H1 (cell line): ENCODE data around the gene CHST11. TPM values are rescaled to one million over a fixed set of nuclear protein-coding genes. Genes with fewer than 3 reads are reported as not detected.

ENCODE experiments used
- CTCF ChIA-PET: fragments of 300-600 bp; sonication (Branson Sonifier 250); formaldehyde crosslinking; loops from one replicate; lab custom pipeline; 2021; ENCODE audit not compliant: partially characterized antibody; lab: Charles Lee
- POLR2A ChIA-PET: fragments of 300-600 bp; sonication (Branson Sonifier 250); formaldehyde crosslinking; loops from one replicate; lab custom pipeline; 2021; ENCODE audit warnings: inconsistent platforms; ENCODE audit not compliant: partially characterized antibody; lab: Charles Lee
- DNase-seq, 2 experiments: peaks; one replicate each; pipeline versions ENCODE4 v3.0.0 to v3.0.0-alpha.2; 2010 to 2022; ENCODE audit warnings: low spot score in 2 of 2, low read depth in 1 of 2, mixed read lengths in 1 of 2
- FAIRE-seq: peaks from 2 replicates; lab custom pipeline; 2011; peaks lifted over from hg19 to GRCh38; lab: Jason Lieb, UNC
- H2AFZ ChIP-seq: 2 replicates; pipeline ENCODE4 v1.8.1; 2012; ENCODE audit warnings: low read length, inconsistent platforms
- H2AK5ac ChIP-seq: 2 replicates; pipeline ENCODE4 v1.6.1; 2013; ENCODE audit warnings: low read depth, low read length
- H2BK120ac ChIP-seq: replicated peaks from 2 replicates; pipeline ENCODE3; 2013; ENCODE audit warnings: low read depth, low read length, inconsistent platforms
- H2BK12ac ChIP-seq: 2 replicates; pipeline ENCODE4 v1.6.1; 2013; ENCODE audit warnings: low read depth, low read length
- H2BK15ac ChIP-seq: 2 replicates; pipeline ENCODE4 v1.6.1; 2013; ENCODE audit warnings: low read length
- H2BK20ac ChIP-seq: 2 replicates; pipeline ENCODE4 v1.6.1; 2013; ENCODE audit warnings: low read length
- H2BK5ac ChIP-seq: 2 replicates; pipeline ENCODE4 v1.6.1; 2013; ENCODE audit warnings: low read depth, low read length
- H3K14ac ChIP-seq: 2 replicates; pipeline ENCODE4 v1.6.1; 2013; ENCODE audit warnings: inconsistent platforms; ENCODE audit not compliant: insufficient read length
- H3K18ac ChIP-seq: 2 replicates; pipeline ENCODE4 v1.6.1; 2013; ENCODE audit warnings: low read length; ENCODE audit errors: extremely low read depth
- H3K23ac ChIP-seq: 2 replicates; pipeline ENCODE4 v1.6.1; 2013; ENCODE audit warnings: inconsistent platforms; ENCODE audit not compliant: insufficient read length
- H3K23me2 ChIP-seq: 2 replicates; pipeline ENCODE4 v1.6.1; 2013; ENCODE audit warnings: low read depth, low read length
- H3K27ac ChIP-seq: 2 replicates; pipeline ENCODE4 v1.6.1; 2011; ENCODE audit warnings: low read depth, low read length, inconsistent platforms
- H3K27me3 ChIP-seq, 4 experiments: replicated peaks in 1 of 4; 1 replicate in 1 of 4; 2 replicates in 3 of 4; pipeline versions ENCODE4 v1.6.1 to v1.8.1; 2011 to 2013; ENCODE audit warnings: low read length in 3 of 4, mild to moderate bottlenecking in 3 of 4, inconsistent platforms in 2 of 4, mixed read lengths in 2 of 4, moderate library complexity in 1 of 4; ENCODE audit not compliant: control insufficient read depth in 3 of 4, insufficient read depth in 3 of 4; ENCODE audit errors: extremely low read depth in 1 of 4
- H3K36me3 ChIP-seq, 4 experiments: 2 replicates each; pipeline versions ENCODE4 v1.6.1 to v1.8.1; 2011 to 2013; ENCODE audit warnings: mild to moderate bottlenecking in 4 of 4, low read length in 3 of 4, moderate library complexity in 2 of 4, control low read depth in 1 of 4, inconsistent platforms in 1 of 4; ENCODE audit not compliant: insufficient read depth in 4 of 4, control insufficient read depth in 2 of 4
- H3K4ac ChIP-seq: replicated peaks from 2 replicates; pipeline ENCODE3; 2013; ENCODE audit warnings: low read length, low read depth, mixed read lengths, inconsistent platforms; ENCODE audit not compliant: insufficient read length
- H3K4me1 ChIP-seq, 4 experiments: replicated peaks in 1 of 4; 1 replicate in 1 of 4; 2 replicates in 3 of 4; pipeline versions ENCODE4 v1.6.1 to v1.8.1; 2011 to 2013; ENCODE audit warnings: low read length in 3 of 4, inconsistent platforms in 2 of 4, mixed read lengths in 1 of 4; ENCODE audit not compliant: insufficient read depth in 4 of 4, control insufficient read depth in 3 of 4
- H3K4me2 ChIP-seq, 2 experiments: 2 replicates each; pipeline versions ENCODE4 v1.6.1 to v1.8.1; 2011 to 2013; ENCODE audit warnings: low read depth in 2 of 2, low read length in 2 of 2, control low read depth in 1 of 2, inconsistent platforms in 1 of 2, mild to moderate bottlenecking in 1 of 2; ENCODE audit not compliant: insufficient read depth in 1 of 2
- H3K4me3 ChIP-seq, 4 experiments: fragments of 200-600, 300-600 bp in 1 of 4; sonication (generic), shearing (Covaris generic), sonication (Bioruptor Twin) in 1 of 4; 2 replicates each; pipeline versions ENCODE4 v1.5.1 to v1.8.1; 2011 to 2016; ENCODE audit warnings: low read length in 4 of 4, low read depth in 3 of 4, control low read depth in 2 of 4, inconsistent platforms in 2 of 4, mild to moderate bottlenecking in 2 of 4, mixed read lengths in 1 of 4, moderate library complexity in 1 of 4; ENCODE audit not compliant: insufficient read depth in 2 of 4; ENCODE audit errors: extremely low read depth in 1 of 4
- H3K56ac ChIP-seq: replicated peaks from 2 replicates; pipeline ENCODE3; 2013; ENCODE audit warnings: low read depth, mild to moderate bottlenecking, mixed read lengths, low read length, inconsistent platforms; ENCODE audit not compliant: insufficient read length
- H3K79me1 ChIP-seq: 2 replicates; pipeline ENCODE4 v1.6.1; 2013; ENCODE audit warnings: low read depth, low read length, control low read depth
- H3K79me2 ChIP-seq, 2 experiments: 2 replicates each; pipeline versions ENCODE4 v1.6.1 to v1.8.1; 2012 to 2013; ENCODE audit warnings: low read length in 2 of 2, mild to moderate bottlenecking in 2 of 2, inconsistent platforms in 1 of 2; ENCODE audit not compliant: insufficient read depth in 2 of 2, control insufficient read depth in 1 of 2
- H3K9ac ChIP-seq, 4 experiments: replicated peaks in 1 of 4; 1 replicate in 1 of 4; 2 replicates in 3 of 4; pipeline versions ENCODE4 v1.6.1 to v1.8.1; 2011 to 2013; ENCODE audit warnings: low read depth in 3 of 4, low read length in 3 of 4, control low read depth in 2 of 4, mild to moderate bottlenecking in 2 of 4, moderate library complexity in 2 of 4, inconsistent platforms in 1 of 4; ENCODE audit errors: extremely low read depth in 1 of 4
- H3K9me3 ChIP-seq, 2 experiments: 2 replicates each; pipeline versions ENCODE4 v1.6.1 to v1.8.1; 2012 to 2013; ENCODE audit warnings: mild to moderate bottlenecking in 2 of 2, moderate library complexity in 2 of 2, control low read depth in 1 of 2, inconsistent platforms in 1 of 2, low read depth in 1 of 2, low read length in 1 of 2, mixed read lengths in 1 of 2; ENCODE audit not compliant: insufficient read depth in 2 of 2
- H4K20me1 ChIP-seq, 2 experiments: replicated peaks in 1 of 2; 2 replicates each; pipeline versions ENCODE3 to v1.8.1; 2011 to 2013; ENCODE audit warnings: inconsistent platforms in 2 of 2, low read length in 2 of 2, mild to moderate bottlenecking in 1 of 2; ENCODE audit not compliant: insufficient read depth in 2 of 2, control insufficient read depth in 1 of 2
- H4K5ac ChIP-seq: 2 replicates; pipeline ENCODE4 v1.6.1; 2013; ENCODE audit warnings: low read length, low read depth, mixed read lengths, inconsistent platforms; ENCODE audit not compliant: insufficient read length
- H4K8ac ChIP-seq: 2 replicates; pipeline ENCODE4 v1.8.0; 2013; ENCODE audit warnings: mild to moderate bottlenecking, moderate library complexity, low read length, inconsistent platforms; ENCODE audit not compliant: insufficient read depth; ENCODE audit errors: extremely low read depth
- H4K91ac ChIP-seq: replicated peaks from 2 replicates; pipeline ENCODE3; 2013; ENCODE audit warnings: low read length, mixed read lengths, inconsistent platforms; ENCODE audit not compliant: insufficient read length
- BACH1 ChIP-seq: IDR thresholded peaks from 2 replicates; pipeline ENCODE4 v1.6.1; 2012; ENCODE audit warnings: low read length, improper control_type of control experiment
- CBX5 ChIP-seq: fragments of 300-800, 300-1000 bp; sonication (generic); IDR thresholded peaks from 2 replicates; pipeline ENCODE4 v1.7.1; 2016; ENCODE audit warnings: antibody characterized with exemption, low read length, low read depth
- CREB1 ChIP-seq: IDR thresholded peaks from 2 replicates; pipeline ENCODE4 v1.6.1; 2012; ENCODE audit warnings: inconsistent platforms
- EGR1 ChIP-seq: IDR thresholded peaks from 2 replicates; pipeline ENCODE4 v1.6.1; 2011; ENCODE audit warnings: low read depth, low read length, borderline replicate concordance
- FOSL1 ChIP-seq: IDR thresholded peaks from 2 replicates; pipeline ENCODE4 v1.6.1; 2011; ENCODE audit warnings: mild to moderate bottlenecking, low read depth, low read length, moderate library complexity; ENCODE audit not compliant: insufficient read depth
- GABPA ChIP-seq: IDR thresholded peaks from 2 replicates; pipeline ENCODE4 v1.6.1; 2011; ENCODE audit warnings: mild to moderate bottlenecking, low read length, moderate library complexity, borderline replicate concordance; ENCODE audit not compliant: insufficient read depth
- GTF2F1 ChIP-seq: IDR thresholded peaks from 2 replicates; pipeline ENCODE4 v1.6.1; 2012; ENCODE audit warnings: low read depth, low read length, improper control_type of control experiment, borderline replicate concordance
- MAFK ChIP-seq: IDR thresholded peaks from 2 replicates; pipeline ENCODE4 v1.6.1; 2012; ENCODE audit warnings: low read depth, mild to moderate bottlenecking, improper control_type of control experiment, low read length
- PHF8 ChIP-seq: fragments of 200-600 bp; sonication (generic); conservative IDR thresholded peaks from 2 replicates; pipeline ENCODE4 v1.7.1; 2012; ENCODE audit warnings: low read depth, mild to moderate bottlenecking, inconsistent platforms, low read length, moderate library complexity
- SIRT6 ChIP-seq: IDR thresholded peaks from one replicate; pipeline ENCODE4 v1.7.1; 2012; ENCODE audit warnings: low read length, inconsistent platforms
- SIX5 ChIP-seq: IDR thresholded peaks from 2 replicates; pipeline ENCODE4 v1.6.1; 2011; ENCODE audit warnings: mild to moderate bottlenecking, low read depth, low read length
- WGBS, 2 experiments: shearing (Covaris generic) in 1 of 2; methylation state at CpG; one replicate each; pipeline versions ENCODE4 v1.1.6 to v1.1.7; 2013 to 2015; ENCODE audit warnings: low lambda C conversion rate in 2 of 2, mixed read lengths in 2 of 2, inconsistent platforms in 1 of 2, low coverage in 1 of 2, missing lambda C conversion rate in 1 of 2; ENCODE audit not compliant: insufficient replicate concordance in 2 of 2, insufficient coverage in 1 of 2, insufficient read length in 1 of 2; ENCODE audit errors: extremely low coverage in 1 of 2, missing lambda C conversion rate in 1 of 2; 5-methylcytosine and 5-hydroxymethylcytosine counted together
- polyA plus RNA-seq, 7 experiments: library from polyadenylated mRNA; depleted of rRNA in 3 of 7; stranded (reverse) in 5 of 7; unstranded in 2 of 7; fragments of >200 nt in 5 of 7; fragments of 200-250 nt in 2 of 7; gene quantifications; 1 replicate in 5 of 7; 2 replicates in 1 of 7; 4 replicates in 1 of 7; pipeline versions ENCODE4 v1.2.1 to v1.2.3, GENCODE V29; 2011 to 2013; ENCODE audit warnings: missing spikeins in 2 of 7, mixed read lengths in 2 of 7
- total RNA-seq: library from RNA; stranded (reverse); fragmentation: NEBNext Ultra II Directional; extraction: Animal tissue kit (Norgen Biotek cat#: 25700); gene quantifications from 2 replicates; pipeline ENCODE4 v1.2.1, GENCODE V29; 2021
- TF ChIP-seq, protein P1 (sequence below): IDR thresholded peaks from 2 replicates; pipeline ENCODE4 v1.6.1; 2012; ENCODE audit warnings: inconsistent platforms
- TF ChIP-seq, protein P2 (sequence below), 3 experiments: IDR thresholded peaks; 1 replicate in 2 of 3; 2 replicates in 1 of 3; pipeline versions ENCODE4 v1.5.1 to v1.6.1; 2011; ENCODE audit warnings: low read length in 3 of 3, mild to moderate bottlenecking in 3 of 3, inconsistent platforms in 2 of 3, low read depth in 1 of 3, moderate library complexity in 1 of 3; ENCODE audit not compliant: insufficient read depth in 1 of 3; ENCODE audit errors: control extremely low read depth in 1 of 3

Gene CHST11
- total and polyA plus RNA-seq, 2 of the 8 experiments (the other 6 are each of a cell fraction or from before 2014, with no cell fraction given), result 14.4 to 20.8 TPM

DNA sequence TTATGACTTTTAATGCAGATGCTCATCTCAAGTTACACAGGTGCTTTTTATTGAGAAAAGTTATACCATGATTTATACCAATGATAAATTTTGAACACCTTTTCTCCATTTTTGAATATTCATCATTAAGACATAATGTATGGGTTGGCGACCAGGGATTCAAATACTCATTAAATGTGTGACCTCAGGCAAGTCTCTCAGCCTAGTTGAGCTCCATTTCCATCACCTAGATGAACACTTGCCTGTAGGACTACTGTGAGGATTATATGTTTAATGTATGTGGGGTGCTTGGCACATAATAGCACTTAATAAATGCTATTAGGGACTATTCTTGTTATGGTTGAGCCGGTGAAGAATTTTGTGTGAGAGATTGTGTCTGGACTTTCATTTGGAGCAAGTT lies 228.6 kb downstream of the CHST11 start:
- Histone ChIP-seq H3K9me3 (no peaks in the 10 kb centered on the region), H3K23me2 (no peaks in the 10 kb centered on the region; the same call in 1 of the 2 replicates), H3K36me3 (no peaks in the 10 kb centered on the region), H3K27ac (no peak overlapping the region), H3K79me2 (no peaks in the 10 kb centered on the region; a peak in 1 of 4 replicates), H2BK5ac (no peak overlapping the region), H3K4ac (no peak overlapping the region), H2AFZ (no peak overlapping the region), H3K27me3 (no peaks in the 10 kb centered on the region), H2AK5ac (no peak overlapping the region), H3K79me1 (no peaks in the 10 kb centered on the region), H2BK120ac (no peak overlapping the region), H3K56ac (no peak overlapping the region), H3K23ac (no peak overlapping the region), H3K18ac (no peak overlapping the region), H2BK15ac (no peak overlapping the region), H3K4me3 (no peak overlapping the region), H3K4me1 (no peaks in the 10 kb centered on the region), H3K14ac (no peak overlapping the region), H4K20me1 (peaks cover 0 to 2% of the 10 kb centered on the region in 2 experiments), H4K8ac (no peak overlapping the region), H2BK12ac (no peak overlapping the region), H2BK20ac (no peak overlapping the region), H4K91ac (no peak overlapping the region), H3K9ac (no peak overlapping the region), H4K5ac (no peak overlapping the region), H3K4me2 (no peak overlapping the region)
- CTCF ChIA-PET, result interaction anchor here (0.6 kb wide), 1 partner anchor 193 kb away, joined by 3 read pairs; no protein-coding TSS in a partner anchor
- FAIRE-seq (no peak), DNase-seq (no peak)
- POLR2A ChIA-PET, result no interaction called here
- 80% methylated on average over 2 of the region's 2 CpGs; no CpG with 5 or more reads in 1 of the 2 experiments for WGBS, 2 experiments
- TF ChIP-seq GABPA (no peak), GTF2F1 (no peak), SIX5 (no peak), CREB1 (no peak), BACH1 (no peak), CBX5 (no peak), SIRT6 (no peak), FOSL1 (no peak), EGR1 (no peak), MAFK (no peak), PHF8 (no peak)
- TF ChIP-seq, protein P1, sequence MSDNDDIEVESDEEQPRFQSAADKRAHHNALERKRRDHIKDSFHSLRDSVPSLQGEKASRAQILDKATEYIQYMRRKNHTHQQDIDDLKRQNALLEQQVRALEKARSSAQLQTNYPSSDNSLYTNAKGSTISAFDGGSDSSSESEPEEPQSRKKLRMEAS, result no peak
- TF ChIP-seq, protein P2, sequence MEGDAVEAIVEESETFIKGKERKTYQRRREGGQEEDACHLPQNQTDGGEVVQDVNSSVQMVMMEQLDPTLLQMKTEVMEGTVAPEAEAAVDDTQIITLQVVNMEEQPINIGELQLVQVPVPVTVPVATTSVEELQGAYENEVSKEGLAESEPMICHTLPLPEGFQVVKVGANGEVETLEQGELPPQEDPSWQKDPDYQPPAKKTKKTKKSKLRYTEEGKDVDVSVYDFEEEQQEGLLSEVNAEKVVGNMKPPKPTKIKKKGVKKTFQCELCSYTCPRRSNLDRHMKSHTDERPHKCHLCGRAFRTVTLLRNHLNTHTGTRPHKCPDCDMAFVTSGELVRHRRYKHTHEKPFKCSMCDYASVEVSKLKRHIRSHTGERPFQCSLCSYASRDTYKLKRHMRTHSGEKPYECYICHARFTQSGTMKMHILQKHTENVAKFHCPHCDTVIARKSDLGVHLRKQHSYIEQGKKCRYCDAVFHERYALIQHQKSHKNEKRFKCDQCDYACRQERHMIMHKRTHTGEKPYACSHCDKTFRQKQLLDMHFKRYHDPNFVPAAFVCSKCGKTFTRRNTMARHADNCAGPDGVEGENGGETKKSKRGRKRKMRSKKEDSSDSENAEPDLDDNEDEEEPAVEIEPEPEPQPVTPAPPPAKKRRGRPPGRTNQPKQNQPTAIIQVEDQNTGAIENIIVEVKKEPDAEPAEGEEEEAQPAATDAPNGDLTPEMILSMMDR (IDR thresholded peaks at IDR 0.05; ENCODE audit: control extremely low read depth in 1 of 3, insufficient read depth in 1 of 3, low read depth in 1 of 3, low read length in 3 of 3), result no peak
